CD4-positive, alpha-beta T cell treated with Interleukin-6 for 4 hours (primary cell): Measurements from ENCODE around the gene ARHGEF6.

Experiments
- DNase-seq: peaks from one replicate; pipeline ENCODE4 v3.0.0-alpha.2; 2020; ENCODE audit warnings: mixed read lengths

ARHGEF6 gene

DNA sequence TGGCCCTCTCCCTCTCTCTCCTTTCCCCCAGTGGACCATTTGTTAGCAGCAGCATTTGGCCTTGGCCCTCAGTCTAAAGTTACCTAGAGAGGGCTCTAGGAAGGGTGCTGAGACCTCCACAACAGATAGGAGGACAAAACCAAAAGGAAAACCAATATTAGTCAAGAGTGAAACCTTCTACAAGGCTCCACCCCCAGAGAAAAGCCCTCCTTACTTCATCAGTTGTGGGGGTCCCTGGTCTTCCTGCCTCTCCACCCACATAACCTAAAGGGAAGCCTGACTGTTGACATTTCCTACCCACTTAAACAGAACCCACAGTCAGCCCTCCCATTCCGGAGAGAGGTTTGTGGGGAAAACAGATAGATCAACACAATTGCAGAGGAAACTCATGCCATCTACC lies 137.5 kb downstream of the ARHGEF6 start:
- DNase-seq = no peak

DNA sequence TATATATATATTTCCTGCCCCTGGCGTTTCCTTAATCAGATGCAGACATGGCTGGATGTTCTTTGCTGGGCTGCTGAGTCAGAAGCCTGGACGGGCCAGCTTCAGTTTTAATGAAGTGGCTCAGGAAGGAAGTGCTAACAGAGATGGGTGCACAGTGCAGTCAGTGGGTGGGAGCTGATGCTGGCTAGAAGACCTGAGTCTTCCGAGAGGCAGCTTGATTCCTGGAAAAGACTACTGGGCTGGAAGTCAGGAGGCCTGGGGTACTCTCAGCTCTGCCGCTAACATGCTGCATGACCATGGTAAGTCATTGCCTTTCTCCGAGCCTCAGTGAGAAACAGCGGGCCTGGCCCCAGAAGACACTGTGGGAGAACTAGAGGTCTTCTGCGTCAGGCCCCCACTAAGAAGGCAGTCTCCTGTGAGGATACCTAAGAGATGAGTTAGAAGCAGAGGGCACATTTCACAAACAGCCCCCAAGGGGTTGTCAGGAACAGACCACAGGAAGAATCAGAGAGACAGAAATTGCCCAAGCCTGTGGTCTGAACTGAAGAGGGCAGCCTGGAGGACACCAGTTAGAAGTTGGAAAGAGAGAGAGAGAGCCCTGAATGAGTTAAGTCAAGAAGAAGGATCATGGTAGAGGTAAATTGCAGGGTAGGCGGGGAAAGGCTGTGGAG lies 141.1 kb downstream of the ARHGEF6 start:
- no peak for DNase-seq

DNA sequence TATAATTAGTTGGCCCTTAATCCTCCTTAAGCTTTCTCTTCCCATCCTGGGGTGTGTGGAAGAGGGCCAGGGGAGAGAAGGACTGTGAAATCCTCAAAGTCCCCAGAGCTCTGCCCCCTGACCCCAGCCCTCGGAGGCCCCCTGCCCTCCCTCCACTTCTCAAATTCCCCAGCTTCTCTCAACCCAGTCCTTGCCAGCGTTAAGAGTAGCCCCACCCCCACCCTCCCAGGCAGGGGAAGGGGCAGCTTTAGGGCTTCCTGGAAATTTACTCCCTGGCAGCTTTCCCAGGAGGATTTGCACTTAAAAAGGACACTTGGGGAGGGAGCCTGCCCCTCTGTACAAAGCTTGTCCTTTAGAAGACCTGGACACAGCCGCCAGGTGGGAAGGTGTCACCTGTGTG lies 144.6 kb downstream of the ARHGEF6 start:
- no peak for DNase-seq

DNA sequence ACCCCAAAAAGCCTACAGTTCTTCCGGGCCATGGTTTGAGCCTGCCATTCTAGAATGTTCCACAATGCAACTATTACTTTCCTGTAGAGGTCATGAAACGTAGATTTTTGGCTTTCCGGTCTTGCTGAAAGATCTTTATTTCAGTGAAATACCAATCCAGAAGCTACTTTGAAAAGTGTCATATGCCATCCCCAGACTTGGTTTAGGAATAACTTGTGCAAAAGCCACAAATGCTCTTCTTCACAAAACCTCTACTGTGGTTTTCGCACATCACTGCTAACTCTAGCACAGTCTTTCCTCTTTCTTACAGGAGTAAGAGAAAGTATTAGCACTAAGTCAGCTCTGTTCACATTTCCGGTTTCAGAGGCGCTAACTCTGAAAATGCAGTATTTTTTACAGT lies 145.5 kb downstream of the ARHGEF6 start:
- peak; percentile 33 for DNase-seq

DNA sequence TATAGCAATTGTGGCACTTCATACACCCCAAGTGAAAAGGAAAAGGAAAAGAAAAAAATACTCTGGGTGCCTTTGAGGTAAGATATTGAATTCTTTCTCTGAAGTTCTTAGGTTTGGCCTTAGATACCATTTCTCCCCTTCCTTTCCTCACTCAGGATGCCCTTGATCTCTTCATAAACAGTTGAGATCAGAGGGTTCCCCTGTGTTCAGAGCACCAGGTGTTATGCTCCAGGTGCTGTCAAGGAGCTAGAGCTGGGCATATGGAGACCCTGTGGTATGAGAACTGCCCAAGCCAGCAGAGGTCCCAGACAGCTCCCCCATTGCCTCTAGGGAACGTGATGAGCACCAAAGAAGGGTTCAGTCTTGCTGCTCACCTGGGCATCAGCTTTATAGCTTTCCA lies 149.9 kb downstream of the ARHGEF6 start:
- DNase-seq = no peak

DNA sequence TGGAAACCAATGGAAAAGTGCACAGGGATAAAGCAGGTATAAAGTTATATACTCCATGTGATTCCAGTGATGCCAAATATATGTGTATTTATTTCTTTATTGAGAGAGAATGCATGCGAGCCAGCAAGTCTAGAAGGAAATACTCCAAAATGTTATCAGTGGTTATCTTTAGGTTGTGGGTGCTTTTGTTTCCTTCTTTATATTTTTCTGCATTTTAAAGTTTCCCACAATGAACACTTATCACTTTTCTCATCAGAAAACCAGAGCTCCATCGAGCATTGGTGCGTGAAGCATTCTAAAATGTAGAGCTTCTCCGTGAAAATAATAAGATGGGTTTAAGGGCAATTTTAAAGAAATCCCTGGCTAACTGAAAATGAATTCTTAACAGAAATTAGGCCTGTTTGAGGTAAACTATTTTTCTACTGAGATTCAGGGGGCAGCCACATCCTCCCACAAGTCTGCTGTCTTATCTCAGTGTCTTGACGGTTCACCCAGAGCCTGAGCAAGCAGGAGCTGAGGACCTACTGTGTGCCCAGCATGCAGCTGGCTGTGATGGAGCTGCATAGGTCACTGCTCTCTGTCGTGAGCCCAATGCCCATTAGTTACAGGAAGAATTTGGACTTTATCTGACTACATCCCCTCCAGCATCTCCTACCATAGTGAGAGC lies 151.5 kb downstream of the ARHGEF6 start:
- DNase-seq = peak; percentile 42

DNA sequence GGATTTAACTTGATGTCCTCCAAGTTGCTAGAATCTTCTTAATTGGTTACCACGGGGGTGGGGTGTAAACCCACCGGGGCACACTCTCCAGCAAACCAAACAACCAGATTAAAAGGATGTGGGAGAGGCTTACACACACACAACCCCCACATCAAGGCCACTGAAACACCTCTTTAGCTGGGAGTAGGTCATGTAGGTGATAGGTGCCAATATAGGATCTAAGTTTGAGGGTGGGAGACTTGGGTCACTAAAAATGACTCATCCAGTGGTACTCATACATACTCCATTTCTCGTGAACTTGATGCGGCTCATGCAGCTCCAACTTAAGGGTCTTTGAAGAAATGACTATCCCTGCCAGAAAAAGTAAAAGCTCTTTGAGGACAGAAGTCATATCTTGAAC lies 153.3 kb downstream of the ARHGEF6 start:
- DNase-seq = no peak

DNA sequence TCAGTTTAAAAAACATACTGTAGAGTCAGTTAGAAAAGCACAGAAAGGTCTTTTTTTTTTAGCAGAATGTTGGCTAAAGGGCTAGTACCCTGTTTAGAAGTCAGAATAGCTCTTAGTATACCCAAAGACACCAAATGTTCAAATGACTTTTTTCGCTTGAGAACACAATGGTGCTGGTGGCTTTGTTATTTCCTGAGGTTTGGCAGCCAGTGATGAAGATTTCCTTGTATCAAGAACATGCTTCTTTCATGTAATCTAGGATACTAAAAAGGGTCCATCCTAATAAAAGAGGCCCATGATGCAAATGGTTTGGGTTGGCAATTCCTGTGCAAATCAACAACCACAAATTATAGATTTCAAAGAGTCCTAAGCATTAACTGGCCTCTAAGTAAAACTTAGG lies 153.8 kb downstream of the ARHGEF6 start:
- no peak for DNase-seq

DNA sequence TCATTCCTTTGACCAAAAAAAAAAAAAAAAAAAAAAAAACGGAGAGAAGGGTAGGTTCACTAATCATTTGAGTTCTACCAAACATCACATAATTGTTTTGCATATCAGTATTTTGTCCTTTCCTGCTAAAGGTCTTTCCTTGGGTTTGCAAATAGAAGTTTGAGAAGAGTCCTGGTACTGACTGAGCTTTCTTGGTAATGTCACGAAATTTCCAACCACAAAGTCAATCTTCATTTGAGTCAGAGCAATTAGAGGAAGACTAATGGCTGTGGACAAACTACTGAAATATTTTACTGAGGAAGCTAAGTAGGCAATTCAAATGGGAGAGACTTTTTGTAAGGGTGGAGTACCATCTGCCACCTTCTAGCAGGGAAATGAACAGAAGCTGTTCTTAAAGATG lies 154.5 kb downstream of the ARHGEF6 start:
- DNase-seq = no peak

DNA sequence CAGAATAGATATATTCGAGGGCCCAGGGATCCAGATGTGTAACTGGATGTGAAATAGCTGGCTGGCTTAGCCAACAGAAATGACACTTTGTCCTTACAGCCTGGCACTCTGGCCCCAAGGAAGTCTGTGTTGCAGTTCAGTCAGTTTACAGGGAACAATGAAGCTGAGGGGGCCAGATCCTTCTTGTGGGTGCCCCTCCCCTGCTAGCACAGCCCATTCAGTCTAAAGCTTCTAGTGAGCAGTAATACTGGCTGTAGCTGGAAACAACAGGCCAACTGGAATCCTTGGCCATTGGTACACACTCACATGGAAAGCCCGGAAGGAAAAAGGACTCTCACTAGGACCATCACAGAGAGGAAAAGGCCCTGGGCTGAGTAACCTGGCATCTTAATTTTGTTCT lies 155.5 kb downstream of the ARHGEF6 start:
- DNase-seq = no peak

DNA sequence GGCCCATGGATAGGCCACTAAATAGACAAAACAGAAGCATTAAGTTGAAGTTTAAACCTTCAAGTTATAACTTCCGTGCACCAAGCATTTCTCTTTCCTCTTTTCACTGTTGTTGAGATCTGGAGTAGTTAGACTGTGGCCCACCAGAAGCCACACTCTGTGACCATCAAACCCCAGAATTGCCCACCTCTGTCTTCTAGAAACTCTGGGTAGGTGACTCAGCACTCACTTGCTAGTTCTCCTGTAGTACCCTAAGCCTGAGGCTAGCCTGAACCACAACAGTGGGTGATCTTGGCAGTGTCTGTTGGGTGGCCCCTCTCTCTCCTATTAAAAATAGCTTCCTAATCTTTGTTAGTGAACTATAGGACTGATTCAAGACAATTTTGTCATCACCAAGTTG lies 157.3 kb downstream of the ARHGEF6 start:
- no peak for DNase-seq

DNA sequence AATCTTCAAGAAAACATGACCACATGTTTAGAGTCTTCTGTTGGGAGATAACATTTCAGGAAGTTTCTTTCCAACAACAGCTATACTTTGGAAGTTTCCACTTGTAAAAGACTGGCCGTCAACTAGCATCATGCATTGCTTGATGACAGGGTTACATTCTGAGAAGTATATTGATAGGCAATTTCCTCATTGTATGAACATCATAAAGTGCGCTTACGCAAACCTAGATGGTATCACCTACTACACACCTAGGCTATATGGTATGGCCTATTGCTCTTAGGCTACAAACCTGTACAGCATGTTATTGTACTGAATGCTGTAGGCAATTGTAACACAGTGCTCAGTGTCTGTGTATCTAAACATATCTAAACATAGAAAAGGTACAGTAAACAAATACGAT lies 158.2 kb downstream of the ARHGEF6 start:
- no peak for DNase-seq

DNA sequence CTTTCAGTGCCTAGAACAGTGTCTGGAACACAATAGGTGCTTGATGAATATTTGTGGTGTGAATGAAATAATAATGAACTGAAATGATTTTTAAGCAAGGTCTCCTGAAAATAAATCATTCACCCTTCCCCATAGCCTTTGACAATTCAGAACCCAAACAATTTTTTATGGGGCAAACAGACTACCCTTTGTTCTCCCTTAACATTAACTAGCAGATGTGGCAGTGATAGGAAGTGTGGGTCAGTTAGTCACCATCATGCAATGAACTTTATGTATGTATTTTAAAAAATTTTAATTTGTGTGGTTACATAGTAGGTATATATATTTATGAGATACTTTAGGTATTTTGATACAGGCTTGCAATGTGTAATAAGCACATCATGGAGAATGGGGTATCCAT lies 160.0 kb downstream of the ARHGEF6 start:
- DNase-seq = no peak

DNA sequence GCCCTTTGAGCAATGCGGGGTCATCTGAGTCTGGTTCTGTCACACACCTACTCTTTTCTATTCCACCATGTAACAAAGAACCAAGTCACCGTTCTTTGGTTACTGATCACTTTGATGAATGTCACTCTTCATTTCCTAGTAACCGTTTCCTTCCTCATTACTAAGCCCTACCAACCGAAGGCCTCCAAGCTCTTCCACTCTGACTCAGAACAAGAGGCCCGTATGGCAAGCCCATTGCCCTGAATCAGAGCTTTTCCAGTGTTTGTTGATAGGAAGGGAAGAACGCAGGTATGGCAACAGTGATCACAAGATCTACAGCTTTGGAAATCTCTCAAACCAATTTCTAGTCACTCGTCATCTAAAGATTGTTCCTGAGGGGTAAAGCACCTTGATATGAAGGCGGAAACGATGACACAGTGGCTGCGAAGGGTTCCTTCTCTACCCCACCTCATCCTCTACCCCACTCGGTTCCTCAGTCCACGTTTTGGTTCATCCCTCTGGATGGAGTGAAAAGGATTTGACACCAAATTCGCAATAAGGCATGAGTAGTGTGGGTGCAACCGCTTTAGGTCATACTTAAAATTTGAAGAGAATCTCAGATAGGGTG lies 160.7 kb downstream of the ARHGEF6 start:
- DNase-seq = peak; percentile 43

DNA sequence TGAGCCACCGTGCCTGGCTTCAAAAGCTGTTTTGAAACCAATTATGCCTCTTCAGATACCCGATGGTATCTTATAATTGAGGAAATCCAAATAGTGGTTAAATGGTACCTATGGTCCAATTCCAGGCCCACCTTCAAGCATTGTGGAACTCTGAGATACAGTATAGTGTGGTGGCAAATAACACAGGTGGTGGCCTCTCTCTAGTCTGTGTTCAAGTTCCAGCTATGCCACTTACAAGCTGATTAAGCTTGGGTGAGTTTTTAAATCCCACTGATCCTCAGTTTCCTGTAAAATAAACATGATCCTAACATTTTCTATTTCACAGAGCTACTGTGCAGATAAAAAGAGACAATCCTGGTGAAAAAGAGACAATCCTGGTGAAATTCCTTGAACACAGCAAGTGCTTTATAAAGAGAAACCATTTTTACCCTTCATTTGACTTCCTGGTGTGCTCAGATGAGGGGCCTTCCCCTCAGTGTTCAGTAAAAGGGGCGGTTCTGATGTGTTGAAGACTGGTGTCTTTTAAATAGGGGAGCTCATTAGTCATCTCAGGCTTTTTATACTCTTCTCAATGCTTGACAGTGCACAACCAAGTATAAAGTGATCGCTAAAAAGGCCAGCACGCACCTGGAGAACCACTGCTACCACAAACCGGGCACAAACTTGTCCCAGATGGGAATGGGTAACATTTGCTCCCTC lies 163.6 kb downstream of the ARHGEF6 start:
- peak; percentile 33 for DNase-seq
